IMR-90 (cell line): Measurements from ENCODE around the gene MUC6. TPM values are rescaled to one million over a fixed set of nuclear protein-coding genes. Genes with fewer than 3 reads are reported as not detected.

Source experiments
- ATAC-seq: fragments of 200-7000 bp; cut with Tn5 transposase; 2 replicates; pipeline ENCODE4 v1.9.1; 2020; ENCODE audit warnings: low read depth, mild to moderate bottlenecking, moderate library complexity
- BruUV-seq: library from RNA; stranded (reverse); fragments of 400-500 nt; replicated peaks from 2 replicates; lab custom pipeline; 2021; lab: Mats Ljungman, UMichigan
- CTCF ChIA-PET: fragments of 300-600 bp; formaldehyde crosslinking; extraction: SDS; loops from one replicate; lab custom pipeline; 2021; ENCODE audit warnings: antibody characterized with exemption; lab: Yijun Ruan, JAX
- POLR2A ChIA-PET: fragments of 300-600 bp; sonication (Branson Sonifier 250); formaldehyde crosslinking; loops from one replicate; lab custom pipeline; 2022; ENCODE audit warnings: antibody characterized with exemption; ENCODE audit not compliant: unreplicated experiment; lab: Charles Lee
- DNase-seq: peaks from one replicate; pipeline ENCODE4 v3.0.0; 2013
- H2AFZ ChIP-seq: replicated peaks from 2 replicates; pipeline ENCODE3; 2013; ENCODE audit warnings: low read length, mild to moderate bottlenecking; ENCODE audit not compliant: poor library complexity
- H2AK5ac ChIP-seq: 2 replicates; pipeline ENCODE4 v1.6.1; 2013; ENCODE audit warnings: low read depth, low read length, inconsistent platforms
- H2AK9ac ChIP-seq: replicated peaks from 2 replicates; pipeline ENCODE3; 2013; ENCODE audit warnings: mild to moderate bottlenecking, low read depth, low read length, moderate library complexity; ENCODE audit not compliant: poor library complexity
- H2BK120ac ChIP-seq: 2 replicates; pipeline ENCODE4 v1.6.1; 2013; ENCODE audit warnings: low read depth, low read length, inconsistent platforms
- H2BK15ac ChIP-seq: 3 replicates; pipeline ENCODE4 v1.6.1; 2013; ENCODE audit warnings: low read depth, low read length, inconsistent platforms
- H2BK20ac ChIP-seq: 2 replicates; pipeline ENCODE4 v1.6.1; 2013; ENCODE audit warnings: low read depth, mild to moderate bottlenecking, inconsistent platforms, low read length, moderate library complexity
- H2BK5ac ChIP-seq: 2 replicates; pipeline ENCODE4 v1.6.1; 2013; ENCODE audit warnings: mild to moderate bottlenecking, low read depth, low read length, inconsistent platforms; ENCODE audit not compliant: poor library complexity, severe bottlenecking
- H3K14ac ChIP-seq: replicated peaks from 2 replicates; pipeline ENCODE4 v1.6.1; 2013; ENCODE audit warnings: low read depth, low read length, inconsistent platforms
- H3K18ac ChIP-seq: 2 replicates; pipeline ENCODE4 v1.6.1; 2013; ENCODE audit warnings: low read depth, low read length, control low read depth
- H3K23ac ChIP-seq: 2 replicates; pipeline ENCODE4 v1.6.1; 2013; ENCODE audit warnings: low read depth, low read length, inconsistent platforms
- H3K27ac ChIP-seq: 2 replicates; pipeline ENCODE4 v1.5.1; 2013; ENCODE audit warnings: mild to moderate bottlenecking, control low read depth, low read length; ENCODE audit not compliant: insufficient read depth
- H3K27me3 ChIP-seq: 2 replicates; pipeline ENCODE4 v1.6.1; 2013; ENCODE audit warnings: low read length; ENCODE audit not compliant: control insufficient read depth, insufficient read depth
- H3K36me3 ChIP-seq: 2 replicates; pipeline ENCODE4 v1.6.1; 2013; ENCODE audit warnings: low read length, mixed read lengths; ENCODE audit not compliant: control insufficient read depth, insufficient read depth
- H3K4ac ChIP-seq: 2 replicates; pipeline ENCODE4 v1.6.1; 2013; ENCODE audit warnings: low read depth, low read length, inconsistent platforms
- H3K4me1 ChIP-seq: 2 replicates; pipeline ENCODE4 v1.6.1; 2013; ENCODE audit warnings: low read length, mixed read lengths; ENCODE audit not compliant: control insufficient read depth, insufficient read depth
- H3K4me2 ChIP-seq: 2 replicates; pipeline ENCODE4 v1.6.1; 2013; ENCODE audit warnings: low read depth, mild to moderate bottlenecking, control low read depth, low read length, moderate library complexity
- H3K4me3 ChIP-seq: 2 replicates; pipeline ENCODE4 v1.5.1; 2013; ENCODE audit warnings: low read depth, mild to moderate bottlenecking, control low read depth, low read length, moderate library complexity; ENCODE audit not compliant: insufficient read depth
- H3K56ac ChIP-seq: 2 replicates; pipeline ENCODE4 v1.6.1; 2013; ENCODE audit warnings: low read length, inconsistent platforms; ENCODE audit not compliant: insufficient read depth; ENCODE audit errors: extremely low read depth
- H3K79me1 ChIP-seq, 2 experiments: 2 replicates each; pipeline ENCODE4 v1.6.1; 2013; ENCODE audit warnings: low read length in 2 of 2, inconsistent platforms in 1 of 2, low read depth in 1 of 2
- H3K9ac ChIP-seq: 2 replicates; pipeline ENCODE4 v1.6.1; 2013; ENCODE audit warnings: low read depth, low read length, control low read depth
- H3K9me1 ChIP-seq: 2 replicates; pipeline ENCODE4 v1.6.1; 2013; ENCODE audit warnings: low read length, inconsistent platforms; ENCODE audit not compliant: insufficient read depth
- H3K9me3 ChIP-seq: 2 replicates; pipeline ENCODE4 v1.6.1; 2013; ENCODE audit warnings: low read length; ENCODE audit not compliant: control insufficient read depth, insufficient read depth
- H4K20me1 ChIP-seq: 2 replicates; pipeline ENCODE4 v1.6.1; 2013; ENCODE audit warnings: low read length, inconsistent platforms; ENCODE audit not compliant: insufficient read depth
- H4K5ac ChIP-seq: 2 replicates; pipeline ENCODE4 v1.6.1; 2013; ENCODE audit warnings: mild to moderate bottlenecking, low read depth, low read length, control low read depth
- H4K8ac ChIP-seq, 2 experiments: 2 replicates each; pipeline ENCODE4 v1.6.1; 2013; ENCODE audit warnings: low read depth in 2 of 2, low read length in 2 of 2, control low read depth in 1 of 2, inconsistent platforms in 1 of 2
- H4K91ac ChIP-seq: 2 replicates; pipeline ENCODE4 v1.6.1; 2013; ENCODE audit warnings: low read depth, low read length, inconsistent platforms; ENCODE audit not compliant: insufficient read depth
- BHLHE40 ChIP-seq: fragments of 150-350 bp; IDR thresholded peaks from 2 replicates; pipeline ENCODE4 v1.6.1; 2016; ENCODE audit warnings: mild to moderate bottlenecking, low read depth, low read length
- MAFK ChIP-seq: IDR thresholded peaks from 2 replicates; pipeline ENCODE4 v1.6.1; 2012; ENCODE audit warnings: low read depth, low read length, improper control_type of control experiment
- MAZ ChIP-seq: IDR thresholded peaks from 2 replicates; pipeline ENCODE4 v1.6.1; 2012; ENCODE audit warnings: low read depth, mild to moderate bottlenecking, low read length, improper control_type of control experiment, moderate library complexity, borderline replicate concordance
- MXI1 ChIP-seq: IDR thresholded peaks from 2 replicates; pipeline ENCODE4 v1.6.1; 2012; ENCODE audit warnings: low read depth, mild to moderate bottlenecking, low read length, moderate library complexity, borderline replicate concordance
- NFE2L2 ChIP-seq: fragments of 150-350 bp; IDR thresholded peaks from 2 replicates; pipeline ENCODE4 v1.6.1; 2016; ENCODE audit warnings: low read depth, mild to moderate bottlenecking, low read length
- POLR2A ChIP-seq: IDR thresholded peaks from 2 replicates; pipeline ENCODE4 v1.6.1; 2012; ENCODE audit warnings: mild to moderate bottlenecking, low read depth, low read length
- RCOR1 ChIP-seq: IDR thresholded peaks from 2 replicates; pipeline ENCODE4 v1.6.1; 2012; ENCODE audit warnings: mild to moderate bottlenecking, low read length, improper control_type of control experiment; ENCODE audit not compliant: insufficient replicate concordance
- WGBS, 2 experiments: methylation state at CpG; one replicate each; pipeline versions ENCODE4 v1.1.5 to v1.1.7; 2013; ENCODE audit warnings: missing lambda C conversion rate in 2 of 2; ENCODE audit not compliant: insufficient read length in 1 of 2; ENCODE audit errors: extremely low coverage in 2 of 2; 5-methylcytosine and 5-hydroxymethylcytosine counted together
- dilution Hi-C: fragments of 300-500 bp; cut with HindIII; formaldehyde crosslinking; loops from one replicate; pipeline ENCODE4 v1.14.3; 2018; ENCODE audit warnings: low sequenced_read_pairs; ENCODE audit not compliant: unreplicated experiment
- in situ Hi-C: fragments of 300-500 bp; cut with MboI; formaldehyde crosslinking; loops from 3 replicates; pipeline ENCODE4 v1.14.3; 2019; ENCODE audit warnings: low sequenced_read_pairs, inconsistent platforms, mixed read lengths
- intact Hi-C: fragments of 100-400 bp; cut with micrococcal nuclease; formaldehyde crosslinking; loops from 2 replicates; pipeline ENCODE4 v1.10.0; 2022
- polyA plus RNA-seq, 3 experiments: library from polyadenylated mRNA; depleted of rRNA; stranded (reverse); fragments of >200 nt; gene quantifications; 2 replicates each; pipeline ENCODE4 v1.2.3, GENCODE V29; 2012; ENCODE audit warnings: low replicate concordance in 1 of 3
- total RNA-seq: library from RNA; depleted of rRNA; stranded (reverse); fragments of >200 nt; gene quantifications from 2 replicates; pipeline ENCODE4 v1.2.3, GENCODE V29; 2012
- TF ChIP-seq, protein P1 (sequence below): fragments of 150-350 bp; IDR thresholded peaks from 2 replicates; pipeline ENCODE4 v1.6.1; 2017; ENCODE audit warnings: mild to moderate bottlenecking, antibody characterized with exemption, low read length, low read depth
- TF ChIP-seq, protein P2 (sequence below): conservative IDR thresholded peaks from 2 replicates; pipeline ENCODE4 v1.5.1; 2012; ENCODE audit warnings: mild to moderate bottlenecking, low read depth, low read length, improper control_type of control experiment

Gene MUC6
- total and polyA plus RNA-seq, 2 of the 4 experiments (the other 2 are of a cell fraction), result not detected

DNA sequence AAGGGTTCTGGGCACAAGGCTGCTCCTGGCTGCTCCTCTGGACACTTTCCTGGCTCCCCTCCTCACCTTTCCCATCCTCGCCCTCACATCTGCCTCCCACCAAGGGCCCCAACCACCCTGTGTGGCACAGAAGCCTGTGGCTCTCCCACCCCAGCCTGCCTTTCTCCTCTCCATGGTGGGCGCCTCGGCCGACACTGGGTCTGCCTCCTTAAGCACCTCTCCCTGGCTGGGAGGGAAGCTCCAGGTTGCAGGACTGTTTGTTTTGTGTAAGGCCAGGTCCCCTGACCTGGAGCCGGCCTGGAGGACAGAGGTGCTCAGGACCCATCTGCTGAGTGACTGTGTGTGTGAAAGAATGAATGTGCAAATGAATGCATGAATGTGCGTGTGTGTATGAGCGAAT, 14.1 kb downstream of the MUC6 start:
- Histone ChIP-seq H2BK15ac (no peak overlapping the region), H3K9ac (no peak overlapping the region), H4K91ac (no peak overlapping the region), H4K20me1 (peaks cover 4% of the 10 kb centered on the region), H2AK9ac (no peak overlapping the region), H2AK5ac (no peak overlapping the region), H3K36me3 (no peaks in the 10 kb centered on the region), H3K4ac (no peak overlapping the region), H4K5ac (no peak overlapping the region), H3K27ac (no peak overlapping the region), H3K18ac (no peak overlapping the region), H3K23ac (no peak overlapping the region), H3K9me1 (peaks cover 5% of the 10 kb centered on the region), H4K8ac (no peak overlapping the region), H3K27me3 (no peaks in the 10 kb centered on the region), H3K14ac (no peak overlapping the region), H3K4me3 (no peak overlapping the region), H3K4me1 (no peaks in the 10 kb centered on the region), H2BK20ac (no peak overlapping the region), H3K56ac (no peak overlapping the region), H2BK120ac (no peak overlapping the region), H3K9me3 (no peaks in the 10 kb centered on the region), H3K79me1 (peaks cover 1 to 7% of the 10 kb centered on the region in 2 experiments), H3K4me2 (no peak overlapping the region), H2BK5ac (no peak overlapping the region), H2AFZ (no peak overlapping the region)
- in situ Hi-C loops (no loop called here), intact Hi-C loops (no loop called here), dilution Hi-C loops (no loop called here)
- TF ChIP-seq, protein P1, sequence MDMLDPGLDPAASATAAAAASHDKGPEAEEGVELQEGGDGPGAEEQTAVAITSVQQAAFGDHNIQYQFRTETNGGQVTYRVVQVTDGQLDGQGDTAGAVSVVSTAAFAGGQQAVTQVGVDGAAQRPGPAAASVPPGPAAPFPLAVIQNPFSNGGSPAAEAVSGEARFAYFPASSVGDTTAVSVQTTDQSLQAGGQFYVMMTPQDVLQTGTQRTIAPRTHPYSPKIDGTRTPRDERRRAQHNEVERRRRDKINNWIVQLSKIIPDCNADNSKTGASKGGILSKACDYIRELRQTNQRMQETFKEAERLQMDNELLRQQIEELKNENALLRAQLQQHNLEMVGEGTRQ, result no peak
- TF ChIP-seq NFE2L2, result no peak
- no peak for TF ChIP-seq RCOR1
- no peak for TF ChIP-seq MAFK
- no peak for TF ChIP-seq MAZ
- no peak for TF ChIP-seq BHLHE40
- TF ChIP-seq, protein P2, sequence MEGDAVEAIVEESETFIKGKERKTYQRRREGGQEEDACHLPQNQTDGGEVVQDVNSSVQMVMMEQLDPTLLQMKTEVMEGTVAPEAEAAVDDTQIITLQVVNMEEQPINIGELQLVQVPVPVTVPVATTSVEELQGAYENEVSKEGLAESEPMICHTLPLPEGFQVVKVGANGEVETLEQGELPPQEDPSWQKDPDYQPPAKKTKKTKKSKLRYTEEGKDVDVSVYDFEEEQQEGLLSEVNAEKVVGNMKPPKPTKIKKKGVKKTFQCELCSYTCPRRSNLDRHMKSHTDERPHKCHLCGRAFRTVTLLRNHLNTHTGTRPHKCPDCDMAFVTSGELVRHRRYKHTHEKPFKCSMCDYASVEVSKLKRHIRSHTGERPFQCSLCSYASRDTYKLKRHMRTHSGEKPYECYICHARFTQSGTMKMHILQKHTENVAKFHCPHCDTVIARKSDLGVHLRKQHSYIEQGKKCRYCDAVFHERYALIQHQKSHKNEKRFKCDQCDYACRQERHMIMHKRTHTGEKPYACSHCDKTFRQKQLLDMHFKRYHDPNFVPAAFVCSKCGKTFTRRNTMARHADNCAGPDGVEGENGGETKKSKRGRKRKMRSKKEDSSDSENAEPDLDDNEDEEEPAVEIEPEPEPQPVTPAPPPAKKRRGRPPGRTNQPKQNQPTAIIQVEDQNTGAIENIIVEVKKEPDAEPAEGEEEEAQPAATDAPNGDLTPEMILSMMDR, result no peak
- no peak for TF ChIP-seq POLR2A
- no peak for TF ChIP-seq MXI1
- 97% methylated on average over 3 of the region's 7 CpGs; no CpG with 5 or more reads in 1 of the 2 experiments for WGBS, 2 experiments
- POLR2A ChIA-PET, result no interaction called here
- no peak for DNase-seq
- BruUV-seq, result no TSS peak
- CTCF ChIA-PET, result no interaction called here
- ATAC-seq, result no peak
